Mucosa of gallbladder (tissue), 1 donor: ENCODE data around the gene MIA2. TPM values are rescaled to one million over a fixed set of nuclear protein-coding genes. Genes with fewer than 3 reads are reported as not detected.

Experiments used
- DNase-seq: peaks from one replicate; pipeline ENCODE4 v3.0.0-alpha.2; 2020; ENCODE audit warnings: low spot score
- total RNA-seq: library from RNA; stranded (reverse); gene quantifications from one replicate; pipeline ENCODE4 v1.2.1, GENCODE V29; 2021
- donor health status: DM: no; HTN: no; CAD: no.

MIA2 gene
- total RNA-seq, 1 donor from 2014 or later = 81.7 TPM

DNA sequence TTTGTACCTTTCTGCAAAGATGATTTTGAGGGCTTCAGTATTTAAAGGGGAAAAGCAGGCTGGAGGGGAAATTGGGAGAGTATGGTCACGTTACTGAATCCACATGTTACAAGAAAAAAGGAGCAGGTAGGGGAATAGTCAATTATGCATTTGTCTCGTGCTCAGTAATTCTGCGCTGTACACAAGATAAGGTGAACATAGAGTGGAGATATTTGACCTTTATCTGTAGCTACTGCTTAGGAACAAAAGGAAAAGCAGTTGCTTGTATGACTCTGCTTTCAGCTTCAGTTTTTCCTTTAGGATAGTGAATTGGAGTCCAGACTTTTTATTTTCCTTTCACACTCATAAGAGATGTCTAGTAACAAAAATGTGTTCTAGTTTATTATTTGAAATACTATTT is 148.7 kb downstream of the MIA2 start:
- no peak for DNase-seq

GRCh38 chr14:39383026-39383660 is 149.4 kb downstream of the MIA2 start:
- DNase-seq = no peak

GRCh38 chr14:39383741-39384140 is 150.0 kb downstream of the MIA2 start:
- no peak for DNase-seq

DNA sequence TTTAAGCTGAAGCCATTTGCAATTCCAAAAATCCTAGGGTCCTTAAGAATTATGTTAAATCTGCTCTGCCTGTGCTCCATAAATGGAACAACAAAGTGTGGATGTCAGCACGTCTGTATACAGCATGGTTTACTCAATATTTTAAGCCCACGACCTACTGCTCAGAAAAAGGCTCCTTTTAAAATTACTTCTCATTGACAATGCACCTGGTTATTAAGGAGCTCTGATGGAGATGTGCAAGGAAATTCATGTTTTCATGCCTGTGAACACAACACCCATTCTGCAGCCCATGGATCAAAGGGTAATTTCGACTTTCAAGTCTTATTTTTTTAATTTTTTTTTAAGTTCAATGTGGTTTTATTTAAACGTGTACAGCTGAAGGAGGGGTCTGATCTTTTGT is 150.5 kb downstream of the MIA2 start:
- no peak for DNase-seq

GRCh38 chr14:39393289-39393688 is 159.6 kb downstream of the MIA2 start:
- DNase-seq = no peak

DNA sequence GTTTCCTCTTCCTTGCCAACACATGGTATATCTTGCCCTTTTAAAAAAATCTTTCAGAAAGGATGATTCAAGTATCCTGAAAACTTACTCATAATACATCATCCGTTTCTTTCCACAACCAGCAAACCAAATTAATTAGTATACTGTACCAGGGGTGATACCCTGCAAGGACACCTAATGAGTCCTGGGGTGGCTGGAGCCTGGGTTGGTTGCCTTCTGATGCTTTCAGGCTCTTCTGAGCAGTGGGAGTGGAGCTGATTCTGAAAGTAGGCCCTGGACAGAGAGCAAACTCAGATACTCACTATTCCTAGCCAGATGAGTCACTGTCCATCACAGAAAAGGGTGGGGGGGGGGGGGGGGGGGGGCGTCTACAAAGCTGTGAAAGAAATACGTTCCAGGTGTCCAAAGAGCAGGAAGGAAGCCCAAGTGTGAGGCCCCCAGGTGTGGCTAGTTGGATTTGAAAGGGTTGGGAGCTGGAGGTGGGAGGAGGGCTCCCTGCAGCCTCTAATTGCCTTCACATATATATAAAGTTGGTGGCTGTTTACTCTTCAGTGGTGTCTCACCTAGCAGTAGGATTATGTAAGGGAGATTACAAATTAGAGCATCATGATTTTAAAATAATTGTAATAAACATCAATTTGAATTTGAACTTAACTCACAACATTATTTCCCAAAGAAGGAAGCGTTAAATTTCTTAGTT is 162.0 kb downstream of the MIA2 start:
- no peak for DNase-seq

- DNase-seq = no peak
These were observed 162.7 kb downstream of the MIA2 start for GRCh38 chr14:39396448-39396847.

GRCh38 chr14:39398382-39398781 is 164.7 kb downstream of the MIA2 start:
- DNase-seq = no peak

DNA sequence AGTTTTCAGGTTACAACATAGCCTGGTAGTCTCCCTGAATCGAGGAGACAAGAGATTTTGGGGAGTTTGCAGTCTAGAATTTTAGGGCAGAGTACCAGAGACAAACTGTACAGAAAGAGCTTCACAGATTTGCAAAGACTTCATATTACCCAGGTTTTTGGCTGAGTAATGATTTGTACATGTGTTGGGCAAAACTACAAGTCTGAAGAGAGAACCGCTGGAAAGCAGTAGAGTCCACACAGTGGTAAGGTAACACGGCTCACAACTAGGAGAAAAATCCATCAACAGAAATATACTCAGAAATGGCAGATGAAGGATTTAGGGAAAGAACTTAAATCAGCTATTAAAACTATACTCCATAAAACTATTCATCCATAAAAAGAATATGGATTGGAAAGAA is 172.8 kb downstream of the MIA2 start:
- DNase-seq = no peak

DNA sequence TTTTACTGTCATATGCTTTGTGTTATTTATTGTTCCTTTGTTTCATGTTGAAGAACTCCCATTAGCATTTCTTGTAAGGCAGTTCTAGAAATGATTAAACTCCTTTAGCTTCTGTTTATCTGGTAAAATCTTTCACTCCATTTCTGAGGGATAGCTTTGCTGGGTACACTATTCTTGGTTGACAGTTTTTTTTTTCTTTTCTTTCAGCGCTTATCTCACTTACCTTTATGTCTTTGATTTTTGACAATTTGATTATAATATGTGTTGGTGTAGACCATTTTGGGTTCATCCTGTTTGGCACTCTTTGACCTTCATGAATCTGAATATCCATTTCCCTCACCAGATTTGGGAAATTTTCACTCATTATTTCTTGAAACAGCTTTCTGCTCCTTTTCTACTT is 182.4 kb downstream of the MIA2 start:
- no peak for DNase-seq

DNA sequence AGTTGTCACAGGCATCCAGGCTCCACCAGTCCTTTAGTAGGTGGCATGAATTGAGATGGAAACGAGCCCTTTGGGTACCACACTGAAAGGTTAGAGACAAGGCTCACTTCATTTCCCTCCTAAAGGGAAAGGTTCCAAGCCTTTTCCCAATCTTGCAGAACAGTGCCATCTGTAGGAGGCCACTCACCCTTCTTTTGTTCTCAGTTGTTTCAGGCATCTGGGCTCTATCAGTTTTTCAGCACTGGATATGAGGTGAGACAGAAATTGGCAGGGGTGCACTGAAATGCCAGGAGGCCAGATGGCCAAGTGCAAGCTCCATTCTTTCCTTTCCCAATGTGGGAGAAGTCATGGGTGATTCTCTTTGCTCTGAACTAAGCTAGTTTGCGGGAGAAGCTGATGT is 183.3 kb downstream of the MIA2 start:
- DNase-seq = no peak

- no peak for DNase-seq
These were observed 185.6 kb downstream of the MIA2 start for GRCh38 chr14:39419272-39419671.

DNA sequence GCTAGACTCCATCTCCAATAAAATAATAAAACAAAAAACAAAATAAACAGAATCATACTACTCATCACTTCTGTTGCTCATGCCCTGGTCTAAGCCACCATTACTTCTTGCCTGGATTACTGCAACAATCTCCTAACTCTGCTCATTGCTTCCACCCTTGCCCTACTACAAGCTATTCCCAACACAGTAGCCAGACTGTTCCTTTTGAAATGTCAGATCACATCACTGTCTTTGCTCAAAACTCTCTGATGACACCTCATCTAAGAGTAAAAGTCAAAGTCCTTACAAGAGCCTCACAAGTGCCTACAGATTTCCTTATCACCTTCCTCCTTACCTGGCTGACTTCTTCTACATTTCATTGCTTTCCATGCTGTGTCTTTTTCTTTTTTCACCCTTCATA is 188.5 kb downstream of the MIA2 start:
- no peak for DNase-seq

GRCh38 chr14:39423793-39424192 is 190.1 kb downstream of the MIA2 start:
- DNase-seq = no peak

DNA sequence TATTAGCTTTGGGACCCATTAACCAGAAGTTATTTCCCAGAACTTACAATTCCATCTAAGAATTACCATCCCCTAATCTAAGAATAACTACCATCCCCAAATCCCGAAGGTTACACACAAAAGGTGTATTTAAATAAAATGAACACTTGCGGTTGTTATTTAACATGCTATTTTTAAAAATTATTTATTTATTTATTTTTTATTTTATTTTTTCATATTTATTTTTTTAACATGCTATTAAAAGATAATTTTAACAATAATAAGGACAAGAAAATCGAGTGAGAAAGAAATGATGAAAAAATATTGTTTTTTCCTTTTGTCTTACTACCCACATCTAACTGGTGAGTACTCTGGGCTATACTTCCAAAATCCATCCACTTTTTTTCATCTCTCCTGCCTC is 192.2 kb downstream of the MIA2 start:
- no peak for DNase-seq

- no peak for DNase-seq
These were observed 192.9 kb downstream of the MIA2 start for GRCh38 chr14:39426605-39427004.

DNA sequence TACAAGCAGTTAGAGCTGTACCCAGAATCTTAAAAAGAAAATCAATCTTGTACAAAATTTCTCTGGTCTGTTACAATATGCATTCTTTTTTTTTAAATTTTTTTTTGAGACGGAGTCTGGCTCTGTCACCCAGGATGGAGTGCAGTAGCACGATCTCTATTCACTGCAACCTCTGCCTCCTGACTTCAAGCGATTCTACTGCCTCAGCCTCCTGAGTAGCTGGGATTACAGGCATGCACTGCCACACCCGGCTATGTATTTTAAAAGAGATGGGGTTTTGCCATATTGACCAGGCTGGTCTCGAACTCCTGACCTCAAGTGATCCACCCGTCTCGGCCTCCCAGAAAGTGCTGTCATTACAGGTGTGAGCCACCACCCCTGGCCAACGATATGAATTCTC is 194.4 kb downstream of the MIA2 start:
- no peak for DNase-seq

- DNase-seq = no peak
These were observed 197.2 kb downstream of the MIA2 start for GRCh38 chr14:39430762-39431415.

DNA sequence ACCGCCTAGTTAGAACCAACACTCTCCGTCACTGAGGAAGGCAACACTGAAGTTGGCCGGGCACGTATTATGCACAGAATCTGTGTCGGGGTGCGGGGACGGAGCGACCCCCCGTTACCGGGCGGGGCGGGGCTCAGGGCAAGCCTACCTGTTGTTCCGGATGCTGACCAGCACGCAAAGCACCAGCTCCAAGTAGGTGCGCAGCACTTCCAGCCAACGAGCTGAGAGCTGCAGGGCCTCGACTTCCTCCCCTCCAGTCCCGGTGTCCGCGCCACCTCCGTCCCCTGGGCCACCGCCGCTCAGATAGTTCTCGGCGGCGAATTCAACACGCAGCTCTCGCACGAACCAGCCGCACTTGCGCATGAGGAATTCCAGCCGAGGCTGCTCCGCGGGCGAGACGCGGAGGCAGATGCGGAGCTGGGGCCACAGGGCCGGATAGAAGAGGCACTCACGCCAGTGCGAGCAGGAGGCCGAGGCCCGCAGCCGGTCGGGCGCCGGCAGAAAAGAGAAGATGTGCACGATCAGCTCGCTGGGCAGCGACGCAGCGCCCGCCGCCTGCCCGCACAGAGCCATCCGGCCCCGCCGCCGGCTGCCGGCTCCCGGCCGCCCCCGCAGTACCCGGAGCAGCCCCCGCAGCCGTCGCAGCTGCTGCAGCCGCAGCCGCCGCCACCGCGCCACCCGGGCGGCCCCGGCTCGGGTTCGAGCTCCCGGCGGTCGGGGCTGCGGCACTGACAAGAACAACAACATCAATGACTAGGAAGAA is 197.9 kb downstream of the MIA2 start:
- peak; percentile 30 for DNase-seq

GRCh38 chr14:39432179-39432618 is 198.5 kb downstream of the MIA2 start, which contains the start of gene FBXO33:
Gene FBXO33 (minus strand): TSS chr14:39432433. CDS start chr14:39432162, 271 bp downstream.
- peak; percentile 96 for DNase-seq

DNA sequence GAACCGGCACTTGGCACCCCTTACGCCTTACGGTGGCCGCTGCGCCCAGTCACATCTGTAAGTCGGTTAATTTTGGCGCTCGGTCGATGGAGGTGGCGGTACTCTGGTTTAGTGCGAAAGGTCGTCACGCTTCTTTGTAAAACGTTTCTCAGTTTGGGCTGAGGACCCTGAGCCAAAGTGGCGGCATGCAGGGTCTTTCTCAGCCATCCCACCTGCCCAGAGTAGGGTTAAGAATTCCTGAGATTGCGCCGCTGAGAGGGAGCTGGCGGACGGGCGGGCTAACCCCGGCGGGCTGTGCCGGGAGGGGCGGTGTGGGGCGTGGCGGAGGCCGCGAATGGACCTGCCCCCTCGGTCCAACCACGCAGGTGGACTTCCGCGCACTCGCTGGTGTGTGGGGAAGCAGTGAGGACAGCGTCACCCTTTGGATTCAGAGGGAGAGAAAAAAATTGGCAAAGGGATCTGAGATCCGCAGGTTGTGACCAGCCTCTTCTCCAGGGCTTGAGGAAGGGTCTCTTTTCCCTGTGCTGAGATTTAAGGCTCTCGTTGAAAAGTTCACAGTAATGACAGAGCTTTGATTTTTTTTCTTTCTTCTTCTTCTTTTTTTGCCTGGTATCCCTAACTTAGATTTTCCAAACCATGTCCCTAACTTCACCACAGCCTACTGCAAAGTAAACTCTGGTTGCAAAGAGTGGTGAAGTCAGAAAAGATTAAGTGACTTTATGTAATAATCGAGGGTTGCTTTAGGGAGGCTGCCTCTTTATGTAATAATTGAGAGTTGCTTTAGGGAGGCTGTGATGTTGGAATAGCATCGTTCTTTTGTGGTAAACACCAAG is 199.1 kb downstream of the MIA2 start:
- DNase-seq = peak; percentile 91
